A172 (cell line): ENCODE results near the gene FBXO44. TPM values are rescaled to one million over a fixed set of nuclear protein-coding genes. Genes with fewer than 3 reads are reported as not detected.

Experiments
- DNase-seq: peaks from one replicate; pipeline ENCODE4 v3.0.0-alpha.2; 2015; ENCODE audit warnings: low spot score
- total RNA-seq: library from RNA; depleted of rRNA; stranded (reverse); fragments of >200 nt; shearing (Covaris generic); gene quantifications from 2 replicates; pipeline ENCODE4 v1.2.3, GENCODE V29; 2014

The FBXO44 gene
- total RNA-seq, 1 experiment from 2014 or later: 17.6 TPM

- no peak for DNase-seq
Observed at GRCh38 chr1:11690397-11691301, 36.0 kb downstream of the FBXO44 start.

GRCh38 chr1:11691302-11691914 is 36.7 kb downstream of the FBXO44 start, which contains the start of gene DRAXIN:
TSS of gene DRAXIN (plus strand) at chr1:11691710. CDS start at chr1:11706259, 14,549 bp downstream.
- no peak for DNase-seq

- no peak for DNase-seq
Observed at GRCh38 chr1:11691928-11692711, 37.4 kb downstream of the FBXO44 start.

GRCh38 chr1:11693024-11693590 is 38.4 kb downstream of the FBXO44 start:
- peak; percentile 92 for DNase-seq

GRCh38 chr1:11693917-11694316 is 39.2 kb downstream of the FBXO44 start:
- DNase-seq: no peak

- no peak for DNase-seq
Observed at GRCh38 chr1:11695861-11696260, 41.2 kb downstream of the FBXO44 start.

- DNase-seq: no peak
Observed at GRCh38 chr1:11697188-11697892, 42.7 kb downstream of the FBXO44 start.

GRCh38 chr1:11697893-11698210 is 43.2 kb downstream of the FBXO44 start:
- no peak for DNase-seq

GRCh38 chr1:11700601-11701467 is 46.2 kb downstream of the FBXO44 start:
- no peak for DNase-seq

GRCh38 chr1:11701551-11701961 is 46.9 kb downstream of the FBXO44 start:
- no peak for DNase-seq

- DNase-seq: no peak
Observed at GRCh38 chr1:11701981-11702803, 47.5 kb downstream of the FBXO44 start.

- DNase-seq: no peak
Observed at GRCh38 chr1:11703357-11704193, 48.9 kb downstream of the FBXO44 start.

GRCh38 chr1:11704194-11704529 is 49.5 kb downstream of the FBXO44 start:
- no peak for DNase-seq

GRCh38 chr1:11704691-11705475 is 50.2 kb downstream of the FBXO44 start:
- no peak for DNase-seq

- DNase-seq: no peak
Observed at GRCh38 chr1:11705596-11705995, 50.9 kb downstream of the FBXO44 start.

- no peak for DNase-seq
Observed at GRCh38 chr1:11706292-11706691, 51.6 kb downstream of the FBXO44 start.

- no peak for DNase-seq
Observed at GRCh38 chr1:11707621-11708276, 53.1 kb downstream of the FBXO44 start.
